ENCODE results near the gene LMF1. TPM values are rescaled to one million over a fixed set of nuclear protein-coding genes. Genes with fewer than 3 reads are reported as not detected.

Gene LMF1
- total and polyA plus RNA-seq, 2 of the 8 experiments (the other 6 are each of a cell fraction or from before 2014, with no cell fraction given): 3.5 to 9.1 TPM

DNA sequence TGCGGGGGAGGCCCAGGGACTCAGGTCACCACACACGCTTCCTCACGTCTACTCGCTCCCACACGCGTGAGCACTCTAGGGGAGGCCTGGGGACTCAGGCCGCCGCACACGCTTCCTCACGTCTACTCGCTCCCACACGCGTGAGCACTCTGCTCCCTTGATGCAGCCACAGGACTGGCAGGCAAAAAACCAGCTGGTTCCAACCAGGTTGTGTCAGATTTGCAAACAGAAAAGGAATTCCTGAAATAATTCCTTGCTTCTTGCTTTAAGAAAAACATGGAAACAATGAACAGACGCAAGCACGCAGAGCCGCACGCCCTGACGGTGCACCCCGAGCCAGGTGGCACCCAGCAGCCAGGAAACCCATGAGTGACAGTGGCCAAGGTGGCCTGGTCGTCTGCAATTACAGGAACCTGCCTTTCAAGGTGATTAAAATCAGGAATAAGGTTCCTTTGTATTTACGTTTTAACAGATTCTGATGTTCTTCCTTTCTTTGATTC, 37.9 kb downstream of the LMF1 start:
- TF ChIP-seq RNF2 (IDR thresholded peaks at IDR 0.05; ENCODE audit: borderline replicate concordance, low read depth, low read length, missing control alignments, poor library complexity, severe bottlenecking) (no peak), TAF7 (optimal IDR thresholded peaks at IDR 0.05; ENCODE audit: borderline replicate concordance, low read depth, low read length) (no peak)
- Histone ChIP-seq H3K23me2 (ENCODE audit: low read depth, low read length) (no peaks in the 10 kb centered on the region), H3K79me1 (ENCODE audit: low read depth, low read length) (no peaks in the 10 kb centered on the region), H4K20me1 (replicated peaks in 1 of 2; ENCODE audit: control insufficient read depth in 1 of 2, insufficient read depth in 2 of 2, low read length in 2 of 2) (no peaks in the 10 kb centered on the region), H2BK20ac (ENCODE audit: low read length) (no peak overlapping the region), H3K4me1 (replicated peaks in 1 of 4; ENCODE audit: control insufficient read depth in 3 of 4, insufficient read depth in 4 of 4, low read length in 3 of 4) (peaks cover 0 to 6% (median 3%) of the 10 kb centered on the region in 4 experiments; a peak in 3 of 7 replicates), H3K23ac (ENCODE audit: insufficient read length) (no peak overlapping the region), H3K36me3 (ENCODE audit: control insufficient read depth in 2 of 4, insufficient read depth in 4 of 4, low read length in 3 of 4) (no peaks in the 10 kb centered on the region), H3K4ac (replicated peaks; ENCODE audit: insufficient read length, low read depth, low read length) (no peak overlapping the region), H3K14ac (ENCODE audit: insufficient read length) (no peak overlapping the region), H3K56ac (replicated peaks; ENCODE audit: insufficient read length, low read depth, low read length) (no peak overlapping the region), H3K27ac (ENCODE audit: low read depth, low read length) (no peak overlapping the region), H3K18ac (ENCODE audit: extremely low read depth, low read length) (no peak overlapping the region), H2BK120ac (replicated peaks; ENCODE audit: low read depth, low read length) (no peak overlapping the region), H4K91ac (replicated peaks; ENCODE audit: insufficient read length, low read length) (no peak overlapping the region), H4K5ac (ENCODE audit: insufficient read length, low read depth, low read length) (no peak overlapping the region), H3K9me3 (ENCODE audit: insufficient read depth in 2 of 2, low read depth in 1 of 2, low read length in 1 of 2) (peaks cover 2 to 50% of the 10 kb centered on the region in 2 experiments; a peak in 1 of 4 replicates), H2BK12ac (ENCODE audit: low read depth, low read length) (no peak overlapping the region), H2AK5ac (ENCODE audit: low read depth, low read length) (no peak overlapping the region), H2BK15ac (ENCODE audit: low read length) (no peak overlapping the region), H2BK5ac (ENCODE audit: low read depth, low read length) (no peak overlapping the region), H2AFZ (ENCODE audit: low read length) (no peak overlapping the region), H3K27me3 (replicated peaks in 1 of 4; ENCODE audit: control insufficient read depth in 3 of 4, extremely low read depth in 1 of 4, insufficient read depth in 3 of 4, low read length in 3 of 4) (no peaks in the 10 kb centered on the region), H3K4me2 (ENCODE audit: insufficient read depth in 1 of 2, low read depth in 2 of 2, low read length in 2 of 2) (no peak overlapping the region), H3K79me2 (ENCODE audit: control insufficient read depth in 1 of 2, insufficient read depth in 2 of 2, low read length in 2 of 2) (no peaks in the 10 kb centered on the region), H3K9ac (replicated peaks in 1 of 4; ENCODE audit: extremely low read depth in 1 of 4, low read depth in 3 of 4, low read length in 3 of 4) (no peak overlapping the region), H3K4me3 (ENCODE audit: extremely low read depth in 1 of 4, insufficient read depth in 2 of 4, low read depth in 3 of 4, low read length in 4 of 4) (no peak overlapping the region), H4K8ac (ENCODE audit: extremely low read depth, insufficient read depth, low read length) (no peak overlapping the region)
- DNase-seq (ENCODE audit: low read depth in 1 of 2, low spot score in 2 of 2) (no peak), FAIRE-seq (no peak)
- POLR2A ChIA-PET (ENCODE audit: partially characterized antibody): no interaction called here
- 83% methylated on average over 21 of the region's 21 CpGs; no CpG with 5 or more reads in 1 of the 2 experiments for WGBS, 2 experiments (ENCODE audit: extremely low coverage in 1 of 2, insufficient coverage in 1 of 2, insufficient read length in 1 of 2, insufficient replicate concordance in 2 of 2, low coverage in 1 of 2, low lambda C conversion rate in 2 of 2, missing lambda C conversion rate in 1 of 2)
- CTCF ChIA-PET (ENCODE audit: partially characterized antibody): no interaction called here

All from H1 (cell line).